CD4-positive, alpha-beta T cell (primary cell): ENCODE measurements around the gene LRP1B. TPM values are rescaled to one million over a fixed set of nuclear protein-coding genes. Genes with fewer than 3 reads are reported as not detected.

Experiments used
- ATAC-seq: fragments of 200-7000 bp; cut with Tn5 transposase; one replicate; pipeline ENCODE4 v1.10.0; 2022; ENCODE audit warnings: mild to moderate bottlenecking; ENCODE audit not compliant: poor library complexity
- CTCF ChIA-PET: fragments of 350-600 bp; sonication (Branson Sonifier 250); formaldehyde crosslinking; loops from one replicate; lab custom pipeline; 2021; ENCODE audit warnings: antibody characterized with exemption, inconsistent platforms; lab: Charles Lee
- POLR2A ChIA-PET: fragments of 350-600 bp; sonication (Branson Sonifier 250); formaldehyde crosslinking; loops from one replicate; lab custom pipeline; 2021; ENCODE audit warnings: antibody characterized with exemption, inconsistent platforms; lab: Charles Lee
- DNase-seq, 14 experiments: peaks; one replicate each; pipeline ENCODE4 v3.0.0-alpha.2; 2013 to 2020; ENCODE audit warnings: mixed read lengths in 2 of 14
- H3K27ac ChIP-seq, 2 donors: one replicate each; pipeline versions ENCODE4 v1.5.1 to v1.7.0; 2013; ENCODE audit warnings: low read length in 2 of 2, low read depth in 1 of 2, mild to moderate bottlenecking in 1 of 2
- H3K27me3 ChIP-seq, 2 experiments: 1 replicate in 1 of 2; 2 replicates in 1 of 2; pipeline versions ENCODE4 v1.6.1 to v1.7.0; 2013; ENCODE audit warnings: low read length in 2 of 2, control low read depth in 1 of 2, mild to moderate bottlenecking in 1 of 2, moderate library complexity in 1 of 2; ENCODE audit not compliant: insufficient read depth in 2 of 2, control insufficient read depth in 1 of 2
- H3K36me3 ChIP-seq: one replicate; pipeline ENCODE4 v1.6.1; 2013; ENCODE audit warnings: low read length, control low read depth; ENCODE audit not compliant: insufficient read depth
- H3K4me1 ChIP-seq: one replicate; pipeline ENCODE4 v1.6.1; 2013; ENCODE audit warnings: low read length, control low read depth; ENCODE audit not compliant: insufficient read depth
- H3K4me3 ChIP-seq: one replicate; pipeline ENCODE4 v1.5.1; 2013; ENCODE audit warnings: mild to moderate bottlenecking, low read length, moderate library complexity
- H3K9me3 ChIP-seq, 2 experiments: 1 replicate in 1 of 2; 2 replicates in 1 of 2; pipeline versions ENCODE4 v1.6.1 to v1.7.0; 2013; ENCODE audit warnings: low read length in 2 of 2, mild to moderate bottlenecking in 2 of 2, control low read depth in 1 of 2, moderate library complexity in 1 of 2; ENCODE audit not compliant: control insufficient read depth in 1 of 2, insufficient read depth in 1 of 2
- H3K27ac Mint-ChIP-seq: one replicate; pipeline ENCODE4 v1.8.0; 2020; ENCODE audit warnings: mixed read lengths
- H3K27me3 Mint-ChIP-seq: one replicate; pipeline ENCODE4 v1.8.0; 2021; ENCODE audit warnings: mixed read lengths
- H3K36me3 Mint-ChIP-seq: one replicate; pipeline ENCODE4 v1.8.0; 2021; ENCODE audit warnings: low read depth, mixed read lengths
- H3K4me1 Mint-ChIP-seq: one replicate; pipeline ENCODE4 v1.8.0; 2021; ENCODE audit warnings: low read depth, mixed read lengths
- H3K4me3 Mint-ChIP-seq: one replicate; pipeline ENCODE4 v1.8.0; 2020; ENCODE audit warnings: mild to moderate bottlenecking, mixed read lengths
- H3K9me3 Mint-ChIP-seq: one replicate; pipeline ENCODE4 v1.8.0; 2020; ENCODE audit warnings: mixed read lengths
- CTCF ChIP-seq: fragments of 200-600 bp; IDR thresholded peaks from one replicate; pipeline ENCODE4 v1.8.0; 2022; ENCODE audit warnings: antibody characterized with exemption, mild to moderate bottlenecking
- intact Hi-C, 2 experiments: fragments of 100-400 bp; cut with DNase I in 1 of 2; cut with micrococcal nuclease in 1 of 2; formaldehyde crosslinking; loops; one replicate each; pipeline versions ENCODE4 v1.15.1 to v1.9.0; 2023 to 2025; cut with DNase I, micrococcal nuclease
- microRNA-seq: library from miRNA; unstranded; fragments of <30 nt; microRNA quantifications from one replicate; pipeline ENCODE4 v1.2.0, GENCODE V29; 2021; ENCODE audit warnings: borderline microRNAs expressed, borderline replicate concordance
- total RNA-seq, 174 experiments: library from RNA in 2 of 174; stranded (reverse) in 2 of 174; gene quantifications; one replicate each; pipeline ENCODE4 v1.2.3 and lab custom pipeline; 2021 to 2026

The LRP1B gene
- total RNA-seq, 2 experiments from 2014 or later: not detected

DNA sequence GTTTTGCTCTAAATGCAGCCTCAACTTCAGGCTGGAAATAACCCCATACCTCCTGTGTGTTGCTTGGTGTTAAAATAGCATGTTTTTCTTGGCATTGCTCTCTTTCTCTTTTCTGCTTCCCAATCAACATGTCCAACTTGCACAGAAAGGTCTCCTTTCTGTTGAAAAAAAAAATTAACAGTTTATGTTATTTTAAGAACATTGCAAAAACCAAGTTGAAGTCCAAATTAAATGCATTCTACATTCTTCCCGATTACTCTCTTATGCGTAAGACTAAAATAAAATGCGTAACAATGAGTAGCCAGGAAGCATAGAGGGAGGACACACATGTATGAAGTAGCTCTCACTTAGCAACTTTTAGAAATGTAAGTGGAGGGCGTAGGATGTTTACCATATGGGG, 1944.5 kb downstream of the LRP1B start:
- H3K27ac Mint-ChIP-seq: no peak overlapping the region
- no peaks in the 10 kb centered on the region for H3K27me3 ChIP-seq
- H3K27ac ChIP-seq: no peak overlapping the region
- POLR2A ChIA-PET: no interaction called here
- no peaks in the 10 kb centered on the region for H3K4me1 ChIP-seq
- no peaks in the 10 kb centered on the region for H3K36me3 Mint-ChIP-seq
- H3K9me3 ChIP-seq: no peaks in the 10 kb centered on the region
- ATAC-seq: no peak
- CTCF ChIA-PET: no interaction called here
- H3K36me3 ChIP-seq: no peaks in the 10 kb centered on the region
- no peak for TF ChIP-seq CTCF
- H3K27me3 Mint-ChIP-seq: no peaks in the 10 kb centered on the region
- no peak overlapping the region for H3K4me3 Mint-ChIP-seq
- no peak for DNase-seq
- intact Hi-C loops: no loop called here
- H3K4me3 ChIP-seq: no peak overlapping the region
- H3K9me3 Mint-ChIP-seq: peaks cover 11% of the 10 kb centered on the region
- no peaks in the 10 kb centered on the region for H3K4me1 Mint-ChIP-seq

DNA sequence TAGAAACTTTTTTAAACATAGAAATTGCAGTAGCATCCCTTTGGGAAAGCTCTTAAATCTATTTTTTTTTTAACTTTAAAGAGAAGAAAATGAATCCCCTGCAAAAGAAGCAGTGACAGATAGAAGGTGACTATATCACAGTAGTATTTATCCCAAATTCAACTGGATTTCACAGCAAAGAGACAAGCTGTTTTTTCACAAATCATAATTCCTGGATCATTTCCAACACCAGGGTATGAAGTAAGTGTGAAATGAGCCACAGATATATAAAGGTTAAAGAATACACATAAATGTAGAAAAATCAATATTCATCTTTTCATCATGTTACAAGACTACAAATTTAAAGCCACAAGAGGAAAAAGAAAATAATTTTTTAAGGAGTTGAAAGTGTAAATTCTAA, 1945.7 kb downstream of the LRP1B start:
- Mint-ChIP-seq H3K27ac (no peak overlapping the region), H3K4me1 (no peaks in the 10 kb centered on the region), H3K36me3 (no peaks in the 10 kb centered on the region), H3K4me3 (no peak overlapping the region), H3K9me3 (peaks cover 15% of the 10 kb centered on the region), H3K27me3 (no peaks in the 10 kb centered on the region)
- DNase-seq (no peak), ATAC-seq (no peak)
- ChIA-PET CTCF (no interaction called here), POLR2A (no interaction called here)
- H3K9me3 ChIP-seq: no peaks in the 10 kb centered on the region
- no peaks in the 10 kb centered on the region for H3K4me1 ChIP-seq
- no peak overlapping the region for H3K4me3 ChIP-seq
- H3K27ac ChIP-seq: no peak overlapping the region
- no peaks in the 10 kb centered on the region for H3K36me3 ChIP-seq
- H3K27me3 ChIP-seq: no peaks in the 10 kb centered on the region
- TF ChIP-seq CTCF: no peak
- intact Hi-C loops: no loop called here

GRCh38 chr2:140183056-140183765, 1947.6 kb downstream of the LRP1B start:
- POLR2A ChIA-PET: no interaction called here
- no peak for ATAC-seq
- TF ChIP-seq CTCF: no peak

More at GRCh38 chr2:140183056-140183765, 1947.6 kb downstream of the LRP1B start:
- CTCF ChIA-PET: no interaction called here
- no peak overlapping the region for H3K4me3 Mint-ChIP-seq
- no peaks in the 10 kb centered on the region for H3K36me3 Mint-ChIP-seq
- no peak for DNase-seq
- no peak overlapping the region for H3K27ac Mint-ChIP-seq
- no peaks in the 10 kb centered on the region for H3K36me3 ChIP-seq
- H3K27me3 ChIP-seq: no peaks in the 10 kb centered on the region
- no peaks in the 10 kb centered on the region for H3K4me1 Mint-ChIP-seq
- H3K4me3 ChIP-seq: no peak overlapping the region
- intact Hi-C loops: no loop called here
- H3K27me3 Mint-ChIP-seq: no peaks in the 10 kb centered on the region
- no peaks in the 10 kb centered on the region for H3K9me3 ChIP-seq
- H3K4me1 ChIP-seq: no peaks in the 10 kb centered on the region
- no peak overlapping the region for H3K27ac ChIP-seq
- H3K9me3 Mint-ChIP-seq: peaks cover 15% of the 10 kb centered on the region

Small RNAs within 50 kb of the gene (microRNA-seq; reads per million reads assigned to microRNA genes)
- not detected for gene MIR7157
